Endothelial cell of umbilical vein (primary cell): ENCODE measurements around the gene MPZL3. TPM values are rescaled to one million over a fixed set of nuclear protein-coding genes. Genes with fewer than 3 reads are reported as not detected.

Source experiments
- BruUV-seq: library from RNA; stranded (reverse); fragments of 400-500 nt; replicated peaks from 2 replicates; lab custom pipeline; 2021; lab: Mats Ljungman, UMichigan
- CTCF ChIA-PET: fragments of 300-600, 350-600 bp; sonication (Branson Sonifier 250); formaldehyde crosslinking; loops from one replicate; lab custom pipeline; 2021; ENCODE audit warnings: antibody characterized with exemption, inconsistent platforms; lab: Charles Lee
- POLR2A ChIA-PET: fragments of 300-600, 350-600 bp; sonication (Branson Sonifier 250); formaldehyde crosslinking; loops from one replicate; lab custom pipeline; 2021; ENCODE audit warnings: antibody characterized with exemption, inconsistent platforms; lab: Charles Lee
- DNase-seq: peaks from one replicate; pipeline ENCODE4 v3.0.0-alpha.2; 2011; ENCODE audit warnings: low read depth, low spot score
- FAIRE-seq: peaks from 2 replicates; lab custom pipeline; 2011; peaks lifted over from hg19 to GRCh38; lab: Jason Lieb, UNC
- H2AFZ ChIP-seq: 2 replicates; pipeline ENCODE4 v1.6.0; 2012; ENCODE audit warnings: low read depth, low read length, control low read depth, inconsistent platforms
- H3K27ac ChIP-seq: 2 replicates; pipeline ENCODE4 v1.5.1; 2011; ENCODE audit warnings: low read depth, mild to moderate bottlenecking, control low read depth, low read length, moderate library complexity; ENCODE audit not compliant: insufficient read depth
- H3K27me3 ChIP-seq, 2 experiments: 2 replicates each; pipeline versions ENCODE4 v1.6.0 to v1.6.1; 2011; ENCODE audit warnings: low read length in 2 of 2, mixed read lengths in 1 of 2; ENCODE audit not compliant: control insufficient read depth in 2 of 2, insufficient read depth in 2 of 2
- H3K36me3 ChIP-seq, 2 experiments: 2 replicates in 1 of 2; 3 replicates in 1 of 2; pipeline ENCODE4 v1.5.1; 2011; ENCODE audit warnings: low read length in 2 of 2, mild to moderate bottlenecking in 1 of 2, moderate library complexity in 1 of 2; ENCODE audit not compliant: control insufficient read depth in 2 of 2, insufficient read depth in 2 of 2; ENCODE audit errors: extremely low read depth in 1 of 2
- H3K4me1 ChIP-seq: 3 replicates; pipeline ENCODE4 v1.5.1; 2011; ENCODE audit warnings: mild to moderate bottlenecking, low read length; ENCODE audit not compliant: control insufficient read depth, insufficient read depth; ENCODE audit errors: extremely low read depth
- H3K4me2 ChIP-seq: 2 replicates; pipeline ENCODE4 v1.6.1; 2011; ENCODE audit warnings: low read length, control low read depth, mixed read lengths; ENCODE audit not compliant: insufficient read depth
- H3K4me3 ChIP-seq, 3 experiments: fragments of 200-600 bp in 1 of 3; sonication (generic), shearing (Covaris generic) in 1 of 3; replicated peaks in 1 of 3; 2 replicates each; pipeline ENCODE4 v1.5.1; 2011 to 2016; ENCODE audit warnings: control low read depth in 3 of 3, low read length in 3 of 3, mild to moderate bottlenecking in 2 of 3, inconsistent platforms in 1 of 3, low read depth in 1 of 3, moderate library complexity in 1 of 3; ENCODE audit not compliant: insufficient read depth in 1 of 3
- H3K79me2 ChIP-seq: 2 replicates; pipeline ENCODE4 v1.6.0; 2012; ENCODE audit warnings: low read length, inconsistent platforms; ENCODE audit not compliant: control insufficient read depth, insufficient read depth
- H3K9ac ChIP-seq: replicated peaks from 2 replicates; pipeline ENCODE3; 2011; ENCODE audit warnings: low read length, control low read depth; ENCODE audit not compliant: insufficient read depth; ENCODE audit errors: extremely low read depth
- H3K9me1 ChIP-seq: replicated peaks from 3 replicates; pipeline ENCODE4 v1.6.0; 2011; ENCODE audit warnings: mild to moderate bottlenecking, low read length; ENCODE audit not compliant: control insufficient read depth, insufficient read depth; ENCODE audit errors: extremely low read depth
- H3K9me3 ChIP-seq: replicated peaks from 2 replicates; pipeline ENCODE4 v1.5.1; 2012; ENCODE audit warnings: low read length, inconsistent platforms; ENCODE audit not compliant: control insufficient read depth, insufficient read depth
- H4K20me1 ChIP-seq: replicated peaks from 2 replicates; pipeline ENCODE3; 2011; ENCODE audit warnings: mild to moderate bottlenecking, low read length; ENCODE audit not compliant: control insufficient read depth, insufficient read depth; ENCODE audit errors: extremely low read depth
- CTCF ChIP-seq, 2 donors: IDR thresholded peaks; 1 replicate in 1 of 2; 2 replicates in 1 of 2; pipeline ENCODE4 v1.5.1; 2011; ENCODE audit warnings: low read length in 2 of 2, mild to moderate bottlenecking in 2 of 2, moderate library complexity in 2 of 2, control low read depth in 1 of 2, inconsistent platforms in 1 of 2, low read depth in 1 of 2; ENCODE audit not compliant: insufficient read depth in 1 of 2; ENCODE audit errors: extremely low read depth in 1 of 2
- EZH2 ChIP-seq: IDR thresholded peaks from 2 replicates; pipeline ENCODE4 v1.6.1; 2012; ENCODE audit warnings: borderline replicate concordance, low read depth, mild to moderate bottlenecking, moderate library complexity, low read length, inconsistent platforms; ENCODE audit not compliant: severe bottlenecking
- FOS ChIP-seq: IDR thresholded peaks from 2 replicates; pipeline ENCODE4 v1.6.1; 2011; ENCODE audit warnings: mild to moderate bottlenecking, low read length, moderate library complexity, borderline replicate concordance; ENCODE audit not compliant: insufficient read depth
- GATA2 ChIP-seq: IDR thresholded peaks from 2 replicates; pipeline ENCODE4 v1.7.0; 2011; ENCODE audit warnings: low read depth, mild to moderate bottlenecking, moderate library complexity, mixed read lengths, low read length; ENCODE audit not compliant: insufficient read length, insufficient read depth
- JUN ChIP-seq: IDR thresholded peaks from 2 replicates; pipeline ENCODE4 v1.6.1; 2011; ENCODE audit warnings: borderline replicate concordance, low read depth; ENCODE audit not compliant: insufficient read length, insufficient read depth
- MAX ChIP-seq: IDR thresholded peaks from 2 replicates; pipeline ENCODE4 v1.6.1; 2011; ENCODE audit not compliant: insufficient read depth, insufficient read length
- MYC ChIP-seq: IDR thresholded peaks from one replicate; pipeline ENCODE4 v1.6.1; 2011; ENCODE audit warnings: mild to moderate bottlenecking, low read depth, low read length
- POLR2A ChIP-seq: IDR thresholded peaks from 2 replicates; pipeline ENCODE4 v1.6.1; 2012; ENCODE audit warnings: low read depth, mild to moderate bottlenecking, control low read depth, low read length
- POLR2AphosphoS5 ChIP-seq: IDR thresholded peaks from 2 replicates; pipeline ENCODE4 v1.6.1; 2012; ENCODE audit warnings: low read depth, mild to moderate bottlenecking, control low read depth, low read length, moderate library complexity; ENCODE audit not compliant: insufficient read depth
- dilution Hi-C: fragments of 300-500 bp; cut with MboI; formaldehyde crosslinking; loops from one replicate; pipeline ENCODE4 v1.15.0; 2019; ENCODE audit warnings: low sequenced_read_pairs; ENCODE audit not compliant: extremely low pct_ligation_motif_present
- intact Hi-C: fragments of 100-400 bp; cut with micrococcal nuclease; formaldehyde crosslinking; loops from one replicate; pipeline ENCODE4 v1.10.0; 2022
- polyA plus RNA-seq, 4 experiments: library from polyadenylated mRNA; depleted of rRNA in 3 of 4; stranded (reverse) in 3 of 4; unstranded in 1 of 4; fragments of >200 nt; gene quantifications; 2 replicates each; pipeline versions ENCODE4 v1.2.1 to v1.2.3, GENCODE V29; 2011 to 2012; ENCODE audit warnings: missing spikeins in 1 of 4
- total RNA-seq: library from RNA; stranded (reverse); gene quantifications from 2 replicates; pipeline ENCODE4 v1.2.3, GENCODE V29; 2021

MPZL3 gene
- total and polyA plus RNA-seq, 2 donors (not counting 3 experiments of a cell fraction or from before 2014, with no cell fraction given), result 2.5 to 7.1 TPM

GRCh38 chr11:118276422-118276821 lies 24.3 kb upstream of the MPZL3 start:
- FAIRE-seq (no peak), DNase-seq (peak; percentile 21)
- Histone ChIP-seq H3K36me3 (no peaks in the 10 kb centered on the region), H3K4me2 (no peak overlapping the region), H3K27me3 (no peaks in the 10 kb centered on the region), H3K4me3 (no peak overlapping the region), H4K20me1 (no peaks in the 10 kb centered on the region), H3K9me1 (no peaks in the 10 kb centered on the region), H3K9me3 (no peaks in the 10 kb centered on the region), H3K27ac (peak overlapping the region; percentile 72), H2AFZ (peak overlapping the region; percentile 1), H3K4me1 (peaks cover 42% of the 10 kb centered on the region), H3K79me2 (no peaks in the 10 kb centered on the region), H3K9ac (no peak overlapping the region)
- BruUV-seq, result no TSS peak
- intact Hi-C loops (no loop called here), dilution Hi-C loops (no loop called here)
- TF ChIP-seq POLR2AphosphoS5 (no peak), FOS (no peak), JUN (no peak), POLR2A (no peak), EZH2 (no peak), MYC (no peak), GATA2 (no peak), CTCF (IDR thresholded peaks at IDR 0.05; ENCODE audit: extremely low read depth in 1 of 2, insufficient read depth in 1 of 2, low read depth in 1 of 2, low read length in 2 of 2) (no peak), MAX (no peak)
- ChIA-PET POLR2A (no interaction called here), CTCF (interaction anchor here (1.1 to 4.4 kb wide), 5 partner anchors 12 to 78 kb away, joined by 3 to 43 read pairs (median 5); partner anchors contain the start of gene MPZL2)
